ENCODE results near the gene ARRB1.

DNA sequence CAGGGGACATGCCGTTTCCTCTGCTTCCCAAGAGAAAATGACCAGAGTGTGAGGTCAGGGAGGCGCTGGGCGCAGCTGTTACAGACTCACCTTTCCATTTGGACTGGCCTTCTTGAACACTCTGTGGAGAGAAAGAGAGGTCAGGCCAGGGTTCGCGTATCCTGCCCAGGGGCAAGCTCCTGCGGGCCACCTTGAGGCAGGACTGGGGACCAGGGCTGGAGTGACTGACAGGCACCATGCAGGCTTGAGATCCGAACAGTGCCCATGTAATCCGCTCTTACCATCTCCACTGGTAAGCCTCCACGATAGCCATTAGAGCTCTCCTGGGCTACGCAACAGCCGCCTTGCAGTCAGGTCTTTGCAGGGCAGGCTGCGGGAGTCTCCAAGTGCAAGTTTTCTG is 61.5 kb downstream of the ARRB1 start:
- TF ChIP-seq GATA3 (IDR thresholded peaks at IDR 0.05; ENCODE audit: low read depth, low read length) = no peak
- no peak for TF ChIP-seq GATA2 (IDR thresholded peaks at IDR 0.05; ENCODE audit: low read depth, low read length)

Data from SH-SY5Y (cell line).